ENCODE data around the gene NT5DC1. TPM values are rescaled to one million over a fixed set of nuclear protein-coding genes. Genes with fewer than 3 reads are reported as not detected.

NT5DC1 gene
- polyA plus RNA-seq, 1 experiment, result 23.2 TPM

DNA sequence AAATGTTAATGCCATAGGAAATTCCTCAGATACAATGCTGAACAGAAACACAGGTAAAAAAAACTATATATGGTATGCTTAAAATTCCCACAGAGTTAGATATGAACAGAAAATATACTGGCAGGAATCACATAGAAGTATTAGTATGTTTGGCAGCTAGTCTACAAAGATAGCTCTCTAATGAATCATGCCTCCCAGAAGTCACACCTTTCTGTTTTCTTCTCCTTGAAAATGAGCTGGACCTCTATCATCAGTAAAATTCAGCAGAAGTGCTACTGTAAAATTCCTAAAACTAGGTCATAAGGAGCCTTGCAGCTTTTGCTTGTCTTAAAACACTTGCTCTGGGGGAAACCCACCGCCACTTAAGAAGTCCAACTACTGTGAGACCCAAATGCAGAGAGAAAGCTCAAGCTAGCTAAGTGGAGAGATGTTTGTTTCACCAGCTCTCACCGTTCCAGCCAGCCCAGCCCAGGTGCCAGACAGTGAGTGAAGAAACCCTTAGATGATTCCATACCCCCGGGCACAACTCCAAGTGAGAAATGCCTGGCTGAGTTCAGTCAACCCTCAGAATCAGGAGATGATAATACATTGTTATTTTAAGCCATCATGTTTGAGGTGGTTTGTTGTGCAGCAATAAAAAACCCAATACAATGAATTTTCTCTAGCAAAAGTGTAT, 110.2 kb downstream of the NT5DC1 start:
- POLR2A ChIA-PET, result no interaction called here

DNA sequence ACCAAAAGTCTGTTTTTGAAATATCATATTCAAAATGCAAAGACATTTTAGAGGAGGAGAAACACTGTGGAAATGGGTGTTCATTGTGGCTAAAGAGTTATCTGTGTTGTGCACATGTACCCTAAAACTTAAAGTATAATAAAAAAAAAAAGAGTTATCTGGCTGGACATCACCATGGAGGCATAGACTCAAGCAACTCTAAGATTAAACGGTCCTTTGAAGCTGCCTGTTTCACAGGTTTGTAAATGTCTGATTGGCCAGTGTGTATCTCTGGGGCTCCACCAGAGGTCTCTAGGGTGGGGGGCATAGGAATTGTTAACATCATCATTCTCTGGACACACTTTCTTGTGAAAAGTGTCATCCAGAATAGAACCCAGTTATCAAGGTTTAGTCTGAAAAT, 114.0 kb downstream of the NT5DC1 start:
- POLR2A ChIA-PET, result no interaction called here
- CTCF ChIA-PET, result interaction anchor here (0.7 to 0.9 kb wide), 2 partner anchors 103 to 452 kb away, joined by 3 read pairs; no protein-coding TSS in a partner anchor
- no peaks in the 10 kb centered on the region for H3K9me3 ChIP-seq (ENCODE audit: control insufficient read depth, insufficient read depth, low read length)
- H3K4me3 ChIP-seq (ENCODE audit: low read depth, low read length), result no peak overlapping the region
- H3K27ac ChIP-seq (ENCODE audit: low read depth, low read length), result no peak overlapping the region
- TF ChIP-seq, protein P1, sequence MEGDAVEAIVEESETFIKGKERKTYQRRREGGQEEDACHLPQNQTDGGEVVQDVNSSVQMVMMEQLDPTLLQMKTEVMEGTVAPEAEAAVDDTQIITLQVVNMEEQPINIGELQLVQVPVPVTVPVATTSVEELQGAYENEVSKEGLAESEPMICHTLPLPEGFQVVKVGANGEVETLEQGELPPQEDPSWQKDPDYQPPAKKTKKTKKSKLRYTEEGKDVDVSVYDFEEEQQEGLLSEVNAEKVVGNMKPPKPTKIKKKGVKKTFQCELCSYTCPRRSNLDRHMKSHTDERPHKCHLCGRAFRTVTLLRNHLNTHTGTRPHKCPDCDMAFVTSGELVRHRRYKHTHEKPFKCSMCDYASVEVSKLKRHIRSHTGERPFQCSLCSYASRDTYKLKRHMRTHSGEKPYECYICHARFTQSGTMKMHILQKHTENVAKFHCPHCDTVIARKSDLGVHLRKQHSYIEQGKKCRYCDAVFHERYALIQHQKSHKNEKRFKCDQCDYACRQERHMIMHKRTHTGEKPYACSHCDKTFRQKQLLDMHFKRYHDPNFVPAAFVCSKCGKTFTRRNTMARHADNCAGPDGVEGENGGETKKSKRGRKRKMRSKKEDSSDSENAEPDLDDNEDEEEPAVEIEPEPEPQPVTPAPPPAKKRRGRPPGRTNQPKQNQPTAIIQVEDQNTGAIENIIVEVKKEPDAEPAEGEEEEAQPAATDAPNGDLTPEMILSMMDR (IDR thresholded peaks at IDR 0.05; ENCODE audit: low read depth, low read length), result no peak
- no peaks in the 10 kb centered on the region for H3K27me3 ChIP-seq (ENCODE audit: control insufficient read depth, insufficient read depth, low read length)
- no peak for DNase-seq (ENCODE audit: low read depth, low spot score)

More for the DNA sequence above, 110.2 kb downstream of the NT5DC1 start:
- H3K9me3 ChIP-seq (ENCODE audit: control insufficient read depth, insufficient read depth, low read length), result no peaks in the 10 kb centered on the region
- no peak overlapping the region for H3K4me3 ChIP-seq (ENCODE audit: low read depth, low read length)
- TF ChIP-seq, protein P1 (IDR thresholded peaks at IDR 0.05; ENCODE audit: low read depth, low read length), result no peak
- no peak for DNase-seq (ENCODE audit: low read depth, low spot score)
- H3K27ac ChIP-seq (ENCODE audit: low read depth, low read length), result no peak overlapping the region
- CTCF ChIA-PET, result interaction anchor here (0.6 to 1.2 kb wide), 2 partner anchors 58 to 93 kb away, joined by 3 read pairs; no protein-coding TSS in a partner anchor
- H3K27me3 ChIP-seq (ENCODE audit: control insufficient read depth, insufficient read depth, low read length), result no peaks in the 10 kb centered on the region

DNA sequence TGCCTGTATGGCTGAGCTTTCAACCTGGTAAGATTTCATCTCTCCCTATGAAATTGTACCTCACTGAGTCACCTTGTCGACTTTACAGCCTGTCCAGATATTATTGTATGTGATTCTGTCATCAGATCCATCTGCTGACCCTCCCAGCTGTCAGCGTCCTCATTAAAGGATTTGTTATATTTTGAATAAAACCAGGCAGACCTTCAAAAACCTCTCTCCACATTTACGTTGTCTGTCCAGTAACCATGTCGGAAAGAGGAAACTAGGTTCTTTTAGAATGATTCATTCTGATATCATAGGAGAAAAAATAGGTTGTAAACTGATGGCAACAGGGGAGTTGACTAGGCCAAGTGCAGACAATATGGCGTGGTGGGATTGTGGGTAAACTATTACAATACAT, 114.8 kb downstream of the NT5DC1 start:
- no peaks in the 10 kb centered on the region for H3K9me3 ChIP-seq (ENCODE audit: control insufficient read depth, insufficient read depth, low read length)
- no peak for DNase-seq (ENCODE audit: low read depth, low spot score)
- ChIA-PET CTCF (interaction anchor here (0.7 to 4.1 kb wide), 3 partner anchors 53 to 451 kb away, joined by 3 to 66 read pairs (median 3); no protein-coding TSS in a partner anchor), POLR2A (no interaction called here)
- H3K27ac ChIP-seq (ENCODE audit: low read depth, low read length), result no peak overlapping the region
- H3K4me3 ChIP-seq (ENCODE audit: low read depth, low read length), result no peak overlapping the region
- H3K27me3 ChIP-seq (ENCODE audit: control insufficient read depth, insufficient read depth, low read length), result no peaks in the 10 kb centered on the region
- TF ChIP-seq, protein P1 (IDR thresholded peaks at IDR 0.05; ENCODE audit: low read depth, low read length), result no peak

DNA sequence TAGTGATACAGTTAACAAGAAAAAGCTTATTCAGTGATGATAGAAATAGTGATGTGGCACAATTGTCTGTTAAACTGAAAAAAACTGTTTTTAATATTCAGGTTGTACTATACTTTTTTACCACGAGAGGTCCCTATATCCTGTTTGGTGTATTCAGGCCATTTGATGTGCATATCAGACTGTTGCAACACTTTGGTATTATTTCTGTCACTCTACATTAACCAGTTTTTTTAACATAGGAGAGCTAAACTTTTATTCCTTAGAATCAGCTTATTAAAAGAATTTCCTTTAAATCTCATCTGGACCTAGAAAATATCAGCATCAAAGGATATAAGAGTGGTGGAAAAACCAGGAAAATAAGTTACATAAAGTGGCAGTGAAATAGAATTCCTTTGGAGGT, 116.4 kb downstream of the NT5DC1 start:
- ChIA-PET CTCF (interaction anchor here (0.5 to 4.1 kb wide), 66 partner anchors 8 to 746 kb away, joined by 3 to 103 read pairs (median 5); partner anchors contain the start of genes CALHM5, DSE, RWDD1 and TRAPPC3L), POLR2A (no interaction called here)
- TF ChIP-seq, protein P1 (IDR thresholded peaks at IDR 0.05; ENCODE audit: low read depth, low read length), result peak; percentile 68

DNA sequence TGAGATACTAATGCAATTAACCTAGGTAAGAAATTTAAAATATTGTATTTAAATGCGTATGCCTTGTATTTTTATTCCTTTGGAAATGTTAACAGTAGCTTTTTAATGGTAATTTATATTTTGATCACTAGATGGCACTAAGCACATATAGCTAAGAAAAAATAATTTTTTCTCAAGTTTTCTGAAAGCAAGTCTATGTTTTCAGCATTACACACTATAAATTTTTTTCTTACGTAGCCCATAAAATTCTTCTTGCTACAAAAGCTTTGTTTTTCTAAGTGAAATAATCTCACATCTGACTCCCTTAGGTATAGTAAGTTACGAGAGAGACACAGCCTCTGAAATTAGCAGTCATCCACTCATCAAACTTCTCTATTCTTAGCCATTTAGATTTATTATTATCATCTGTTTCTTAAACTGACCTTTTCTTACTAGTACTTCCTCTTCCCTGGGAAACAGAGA, 117.5 kb downstream of the NT5DC1 start:
- TF ChIP-seq, protein P1 (IDR thresholded peaks at IDR 0.05; ENCODE audit: low read depth, low read length), result peak; percentile 52
- ChIA-PET POLR2A (interaction anchor here (1.1 kb wide), 1 partner anchor 35 kb away, joined by 4 read pairs; the partner anchor contains the start of gene TSPYL4), CTCF (interaction anchor here (0.6 to 4.1 kb wide), 38 partner anchors 11 to 627 kb away, joined by 3 to 103 read pairs (median 6); partner anchors contain the start of genes CALHM5, DSE, RWDD1 and TRAPPC3L)
- DNase-seq (ENCODE audit: low read depth, low spot score), result no peak
- Histone ChIP-seq H3K27me3 (ENCODE audit: control insufficient read depth, insufficient read depth, low read length) (no peaks in the 10 kb centered on the region), H3K9me3 (ENCODE audit: control insufficient read depth, insufficient read depth, low read length) (no peaks in the 10 kb centered on the region), H3K4me3 (ENCODE audit: low read depth, low read length) (no peak overlapping the region), H3K27ac (ENCODE audit: low read depth, low read length) (no peak overlapping the region)

More for the DNA sequence above, 116.4 kb downstream of the NT5DC1 start:
- H3K4me3 ChIP-seq (ENCODE audit: low read depth, low read length), result no peak overlapping the region
- no peak for DNase-seq (ENCODE audit: low read depth, low spot score)
- H3K27me3 ChIP-seq (ENCODE audit: control insufficient read depth, insufficient read depth, low read length), result no peaks in the 10 kb centered on the region
- H3K27ac ChIP-seq (ENCODE audit: low read depth, low read length), result no peak overlapping the region
- H3K9me3 ChIP-seq (ENCODE audit: control insufficient read depth, insufficient read depth, low read length), result no peaks in the 10 kb centered on the region
